ENCODE data around the gene CYP26B1. TPM values are rescaled to one million over a fixed set of nuclear protein-coding genes. Genes with fewer than 3 reads are reported as not detected.

Gene CYP26B1
- total RNA-seq, 1 experiment from 2014 or later: 0.20 TPM

GRCh38 chr2:72127401-72128058, 20.1 kb downstream of the CYP26B1 start:
- no peaks in the 10 kb centered on the region for H3K79me2 ChIP-seq (ENCODE audit: insufficient read depth, low read length)
- no peak overlapping the region for H2BK120ac ChIP-seq (ENCODE audit: low read depth, low read length, poor library complexity, severe bottlenecking)
- no peak overlapping the region for H3T11ph ChIP-seq (ENCODE audit: low read length)
- H3K18ac ChIP-seq (ENCODE audit: insufficient read length, low read depth, low read length): no peak overlapping the region
- H3K23me2 ChIP-seq (ENCODE audit: insufficient read length, low read depth, low read length, poor library complexity, severe bottlenecking): no peaks in the 10 kb centered on the region
- H3K23ac ChIP-seq (ENCODE audit: insufficient read length, low read depth, low read length): no peak overlapping the region
- H3K4ac ChIP-seq (ENCODE audit: low read depth, low read length): no peak overlapping the region
- Mint-ChIP-seq H3K4me3 (no peak overlapping the region), H3K9me3 (peaks cover 0 to 1% of the 10 kb centered on the region in 2 experiments; a peak in 2 of 5 replicates), H3K27me3 (ENCODE audit: low read depth) (peaks cover 6% of the 10 kb centered on the region), H3K27ac (no peak overlapping the region), H3K36me3 (ENCODE audit: insufficient read depth in 1 of 3, low read depth in 3 of 3) (no peaks in the 10 kb centered on the region), H3K4me1 (peaks cover 20 to 29% of the 10 kb centered on the region in 2 experiments)
- H2AFZ ChIP-seq (ENCODE audit: low read length): no peak overlapping the region
- no peak overlapping the region for H2AK5ac ChIP-seq (ENCODE audit: insufficient read length, low read length)
- H2BK15ac ChIP-seq (ENCODE audit: low read depth, low read length): no peak overlapping the region
- H2BK20ac ChIP-seq (ENCODE audit: low read depth, low read length, poor library complexity, severe bottlenecking): no peak overlapping the region
- no peak overlapping the region for H2BK12ac ChIP-seq (ENCODE audit: insufficient read length, low read depth, low read length)
- no CpG with 5 or more reads among the region's 21 CpGs for WGBS (ENCODE audit: extremely low coverage, insufficient read length, low lambda C conversion rate)
- DNase-seq: peak; percentile 23
- no peak overlapping the region for H4K5ac ChIP-seq (ENCODE audit: insufficient read length, low read depth, low read length)
- no peaks in the 10 kb centered on the region for H4K20me1 ChIP-seq (ENCODE audit: control insufficient read depth, insufficient read depth, insufficient read length)
- no peak for TF ChIP-seq CTCF (conservative IDR thresholded peaks at IDR 0.05)
- H3K9ac ChIP-seq (ENCODE audit: extremely low read depth, insufficient read length, low read length): no peak overlapping the region
- H3K4me2 ChIP-seq (ENCODE audit: insufficient read depth, insufficient read length, low read length): no peak overlapping the region
- H3K4me1 ChIP-seq (ENCODE audit: insufficient read depth, low read length): no peaks in the 10 kb centered on the region; the same call in 1 of the 2 replicates
- H3K27ac ChIP-seq (ENCODE audit: insufficient read length, low read depth, low read length): no peak overlapping the region
- no peak overlapping the region for H2BK5ac ChIP-seq (ENCODE audit: insufficient read length, low read length)
- H4K91ac ChIP-seq (ENCODE audit: insufficient read length, low read depth, low read length): no peak overlapping the region
- H3K79me1 ChIP-seq (ENCODE audit: insufficient read depth, low read depth, low read length, poor library complexity, severe bottlenecking): no peaks in the 10 kb centered on the region
- no peak overlapping the region for H4K8ac ChIP-seq (replicated peaks; ENCODE audit: insufficient read length, low read depth, low read length)
- no peaks in the 10 kb centered on the region for H3K27me3 ChIP-seq (ENCODE audit: insufficient read depth, low read length)
- no peak overlapping the region for H3K14ac ChIP-seq (ENCODE audit: insufficient read depth, low read length)
- H3K9me3 ChIP-seq (ENCODE audit: control insufficient read depth, low read depth, low read length): no peaks in the 10 kb centered on the region
- H3K56ac ChIP-seq (ENCODE audit: insufficient read length, low read depth, low read length): no peak overlapping the region
